GM12875 (cell line): ENCODE data around the gene TSHR.

Source experiments
- H3K4me3 ChIP-seq: one replicate; pipeline ENCODE4 v1.5.1; 2011; ENCODE audit warnings: low read depth, low read length, control low read depth
- TF ChIP-seq, protein P1 (sequence below): IDR thresholded peaks from 2 replicates; pipeline ENCODE4 v1.5.1; 2011; ENCODE audit warnings: low read depth, mild to moderate bottlenecking, control low read depth, inconsistent platforms, low read length, moderate library complexity, borderline replicate concordance; ENCODE audit not compliant: insufficient read depth

The TSHR gene

GRCh38 chr14:80959496-80959895 lies 4.1 kb downstream of the TSHR start:
- TF ChIP-seq, protein P1, sequence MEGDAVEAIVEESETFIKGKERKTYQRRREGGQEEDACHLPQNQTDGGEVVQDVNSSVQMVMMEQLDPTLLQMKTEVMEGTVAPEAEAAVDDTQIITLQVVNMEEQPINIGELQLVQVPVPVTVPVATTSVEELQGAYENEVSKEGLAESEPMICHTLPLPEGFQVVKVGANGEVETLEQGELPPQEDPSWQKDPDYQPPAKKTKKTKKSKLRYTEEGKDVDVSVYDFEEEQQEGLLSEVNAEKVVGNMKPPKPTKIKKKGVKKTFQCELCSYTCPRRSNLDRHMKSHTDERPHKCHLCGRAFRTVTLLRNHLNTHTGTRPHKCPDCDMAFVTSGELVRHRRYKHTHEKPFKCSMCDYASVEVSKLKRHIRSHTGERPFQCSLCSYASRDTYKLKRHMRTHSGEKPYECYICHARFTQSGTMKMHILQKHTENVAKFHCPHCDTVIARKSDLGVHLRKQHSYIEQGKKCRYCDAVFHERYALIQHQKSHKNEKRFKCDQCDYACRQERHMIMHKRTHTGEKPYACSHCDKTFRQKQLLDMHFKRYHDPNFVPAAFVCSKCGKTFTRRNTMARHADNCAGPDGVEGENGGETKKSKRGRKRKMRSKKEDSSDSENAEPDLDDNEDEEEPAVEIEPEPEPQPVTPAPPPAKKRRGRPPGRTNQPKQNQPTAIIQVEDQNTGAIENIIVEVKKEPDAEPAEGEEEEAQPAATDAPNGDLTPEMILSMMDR, result no peak
- no peak overlapping the region for H3K4me3 ChIP-seq

DNA sequence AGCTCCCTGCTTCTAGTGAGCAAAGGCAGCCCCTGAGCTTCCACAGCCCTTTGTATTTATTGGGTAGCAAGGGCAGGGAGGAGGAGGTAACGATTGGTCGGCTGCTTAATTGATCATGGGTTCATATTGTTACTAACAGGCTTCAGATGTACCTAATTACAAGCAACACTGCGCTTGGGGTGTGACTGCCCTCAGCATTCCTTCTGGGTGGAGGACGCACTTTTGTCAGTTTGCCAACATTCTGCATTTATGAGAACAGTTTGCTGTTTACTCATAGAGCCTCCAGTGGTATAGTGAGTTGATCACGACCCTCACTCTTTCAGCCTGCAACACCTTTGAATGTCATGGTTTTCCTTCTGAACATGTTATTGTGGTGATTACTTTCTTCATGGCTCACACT lies 9.6 kb downstream of the TSHR start:
- TF ChIP-seq, protein P1, result no peak
- H3K4me3 ChIP-seq, result no peak overlapping the region

GRCh38 chr14:80973931-80974641 lies 18.7 kb downstream of the TSHR start:
- TF ChIP-seq, protein P1, result no peak
- H3K4me3 ChIP-seq, result no peak overlapping the region

GRCh38 chr14:80974679-80975078 lies 19.3 kb downstream of the TSHR start:
- no peak overlapping the region for H3K4me3 ChIP-seq
- TF ChIP-seq, protein P1, result no peak

- no peak overlapping the region for H3K4me3 ChIP-seq
- TF ChIP-seq, protein P1, result peak; percentile 16; the same call in 1 of the 2 replicates
Measured at GRCh38 chr14:80977221-80977620, 21.8 kb downstream of the TSHR start.

DNA sequence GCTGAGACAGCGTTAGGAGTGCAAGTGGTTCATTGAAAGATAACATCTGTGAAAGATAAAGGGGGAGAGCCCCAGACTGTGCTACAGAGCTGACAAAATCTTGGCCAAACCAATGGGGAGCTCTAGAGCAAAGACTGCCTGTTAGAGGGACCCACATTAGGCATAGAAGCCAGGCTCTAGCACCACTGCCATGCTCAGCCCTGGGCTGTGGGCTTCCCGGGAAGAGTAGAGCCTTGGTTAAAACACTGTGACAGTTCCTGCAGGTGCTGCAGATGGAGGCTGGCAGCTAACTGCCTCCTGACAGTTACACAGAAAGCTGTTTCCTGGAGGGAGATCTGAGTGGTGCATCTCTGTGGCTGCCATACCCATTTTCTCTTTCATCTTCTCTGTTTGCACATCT lies 23.0 kb downstream of the TSHR start:
- H3K4me3 ChIP-seq, result no peak overlapping the region
- TF ChIP-seq, protein P1, result no peak

DNA sequence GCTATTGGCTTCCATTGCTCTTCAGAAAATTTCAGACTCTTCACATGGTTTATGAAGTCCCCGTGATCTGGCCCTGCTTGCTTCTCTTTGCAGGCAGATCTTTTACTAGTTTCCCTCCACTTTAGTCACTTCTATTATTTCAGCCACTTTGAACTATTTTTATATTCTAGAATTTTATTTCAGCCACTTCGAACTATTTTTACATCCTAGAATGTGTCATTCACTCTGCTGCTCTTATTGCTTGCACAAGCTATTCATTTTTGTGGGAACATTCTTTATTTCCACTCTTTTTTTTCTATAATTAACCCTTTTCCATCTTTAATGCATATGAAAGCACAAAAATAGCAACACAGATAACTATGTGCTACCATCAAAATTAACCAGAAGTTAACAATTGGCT lies 24.5 kb downstream of the TSHR start:
- H3K4me3 ChIP-seq, result no peak overlapping the region
- TF ChIP-seq, protein P1, result no peak
